Trophoblast cell (in vitro differentiated cells and primary cell): ENCODE data around the gene DRAXIN.
A peak's percentile ranks its signal among the peaks of the same experiment; 100 is the strongest.

ENCODE experiments used
- DNase-seq, 2 donors: peaks; one replicate each; pipeline ENCODE4 v3.0.0-alpha.2; 2016
- H2AFZ ChIP-seq: 2 replicates; pipeline ENCODE4 v1.6.1; 2013; ENCODE audit warnings: low read length, moderate library complexity, mild to moderate bottlenecking; ENCODE audit not compliant: insufficient read depth, poor library complexity
- H2AK5ac ChIP-seq: 2 replicates; pipeline ENCODE4 v1.6.1; 2013; ENCODE audit warnings: mild to moderate bottlenecking, low read length
- H2BK120ac ChIP-seq: 2 replicates; pipeline ENCODE4 v1.6.1; 2013; ENCODE audit warnings: low read length, mild to moderate bottlenecking, moderate library complexity; ENCODE audit not compliant: insufficient read depth, poor library complexity
- H2BK12ac ChIP-seq: 2 replicates; pipeline ENCODE4 v1.6.1; 2013; ENCODE audit warnings: mild to moderate bottlenecking, low read length, moderate library complexity
- H2BK5ac ChIP-seq: 2 replicates; pipeline ENCODE4 v1.6.1; 2013; ENCODE audit warnings: low read length, low read depth, moderate library complexity, mild to moderate bottlenecking; ENCODE audit not compliant: poor library complexity
- H3K14ac ChIP-seq: 2 replicates; pipeline ENCODE4 v1.6.1; 2013; ENCODE audit warnings: mild to moderate bottlenecking, low read length
- H3K18ac ChIP-seq: 2 replicates; pipeline ENCODE4 v1.6.1; 2013; ENCODE audit warnings: mild to moderate bottlenecking, low read length
- H3K23ac ChIP-seq: 2 replicates; pipeline ENCODE4 v1.6.1; 2013; ENCODE audit warnings: low read length
- H3K27ac ChIP-seq: 2 replicates; pipeline ENCODE4 v1.5.1; 2013; ENCODE audit warnings: low read depth, mild to moderate bottlenecking, inconsistent platforms, low read length, moderate library complexity
- H3K27me3 ChIP-seq: 2 replicates; pipeline ENCODE4 v1.6.1; 2013; ENCODE audit warnings: inconsistent platforms, mild to moderate bottlenecking, low read length, moderate library complexity; ENCODE audit not compliant: insufficient read depth
- H3K36me3 ChIP-seq, 2 experiments: 1 replicate in 1 of 2; 2 replicates in 1 of 2; pipeline ENCODE4 v1.6.1; 2013; ENCODE audit warnings: low read length in 2 of 2, mild to moderate bottlenecking in 2 of 2, moderate library complexity in 1 of 2; ENCODE audit not compliant: insufficient read depth in 2 of 2, control insufficient read depth in 1 of 2
- H3K4ac ChIP-seq: 2 replicates; pipeline ENCODE4 v1.6.1; 2013; ENCODE audit warnings: low read depth, mild to moderate bottlenecking, low read length, moderate library complexity
- H3K4me1 ChIP-seq, 2 experiments: 1 replicate in 1 of 2; 2 replicates in 1 of 2; pipeline ENCODE4 v1.6.1; 2013; ENCODE audit warnings: low read length in 2 of 2, mild to moderate bottlenecking in 2 of 2, moderate library complexity in 1 of 2; ENCODE audit not compliant: insufficient read depth in 2 of 2, control insufficient read depth in 1 of 2
- H3K4me2 ChIP-seq: 2 replicates; pipeline ENCODE4 v1.6.1; 2013; ENCODE audit warnings: inconsistent platforms, mild to moderate bottlenecking, low read length, moderate library complexity
- H3K4me3 ChIP-seq: 2 replicates; pipeline ENCODE4 v1.5.1; 2013; ENCODE audit warnings: mild to moderate bottlenecking, low read depth, low read length, inconsistent platforms
- H3K79me1 ChIP-seq: one replicate; pipeline ENCODE4 v1.6.1; 2013; ENCODE audit warnings: low read length
- H3K79me2 ChIP-seq: 2 replicates; pipeline ENCODE4 v1.6.1; 2013; ENCODE audit warnings: low read length, mild to moderate bottlenecking; ENCODE audit not compliant: control insufficient read depth, insufficient read depth, poor library complexity
- H3K9ac ChIP-seq: 2 replicates; pipeline ENCODE4 v1.6.1; 2013; ENCODE audit warnings: mild to moderate bottlenecking, low read length
- H3K9me3 ChIP-seq: 2 replicates; pipeline ENCODE4 v1.6.1; 2013; ENCODE audit warnings: low read depth, mild to moderate bottlenecking, control low read depth, inconsistent platforms, low read length; ENCODE audit not compliant: insufficient read depth
- H4K12ac ChIP-seq: 2 replicates; pipeline ENCODE4 v1.6.1; 2013; ENCODE audit warnings: low read depth, mild to moderate bottlenecking, low read length, moderate library complexity
- H4K8ac ChIP-seq: 2 replicates; pipeline ENCODE4 v1.6.1; 2013; ENCODE audit warnings: low read depth, mild to moderate bottlenecking, low read length, moderate library complexity
- H4K91ac ChIP-seq: one replicate; pipeline ENCODE4 v1.6.1; 2013; ENCODE audit warnings: low read depth, mild to moderate bottlenecking, low read length, moderate library complexity
- WGBS: extraction: QIAGEN DNeasy Blood & Tissue Kit; methylation state at CpG from one replicate; pipeline ENCODE4 v1.1.7; 2013; ENCODE audit warnings: missing lambda C conversion rate; ENCODE audit not compliant: insufficient read length, insufficient coverage; ENCODE audit errors: extremely low coverage; 5-methylcytosine and 5-hydroxymethylcytosine counted together

The DRAXIN gene

DNA sequence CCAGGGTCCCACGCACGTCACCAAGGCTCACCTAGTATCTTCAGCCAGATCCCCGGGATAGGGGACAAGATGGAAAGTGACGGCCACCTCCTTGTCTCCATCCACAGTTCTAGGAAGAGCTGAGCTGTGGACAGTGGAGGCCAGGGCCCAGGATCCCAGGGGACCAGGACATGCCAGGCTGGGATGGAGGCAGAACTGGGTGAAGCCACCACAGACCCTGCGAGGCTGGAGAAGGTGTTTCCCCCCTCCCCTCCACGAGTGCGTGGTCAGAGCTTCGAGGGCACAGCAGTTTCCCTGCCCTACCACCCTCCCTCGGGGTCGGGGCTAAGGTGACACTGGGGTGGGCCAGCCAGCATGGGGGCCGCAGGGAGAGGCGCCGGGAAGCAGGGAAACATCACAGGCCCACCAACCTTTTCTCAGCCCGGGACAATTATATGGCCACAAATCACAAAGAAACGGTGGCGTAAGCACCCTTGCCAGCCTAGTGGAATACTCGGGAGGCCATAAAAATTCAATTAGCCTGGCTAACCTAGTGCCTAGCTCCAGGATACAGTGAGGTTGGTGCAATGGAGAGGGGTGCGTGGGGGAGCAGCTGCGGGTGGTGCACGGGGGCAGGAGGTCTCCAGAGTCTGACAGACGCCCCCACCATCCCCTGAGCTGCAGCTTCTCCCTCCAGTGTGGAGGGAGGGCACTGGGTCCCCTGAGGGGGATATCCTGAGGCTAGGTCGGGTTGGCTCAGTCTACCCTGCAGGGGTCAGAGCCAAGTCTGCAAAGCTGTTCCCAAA, 13.4 kb downstream of the DRAXIN start:
- H3K4me3 ChIP-seq = no peak overlapping the region
- no peak overlapping the region for H2AK5ac ChIP-seq
- no peak for DNase-seq
- no peaks in the 10 kb centered on the region for H3K79me1 ChIP-seq
- H3K9ac ChIP-seq = no peak overlapping the region
- H3K18ac ChIP-seq = no peak overlapping the region
- no peak overlapping the region for H3K27ac ChIP-seq
- H3K4ac ChIP-seq = no peak overlapping the region
- no peaks in the 10 kb centered on the region for H3K79me2 ChIP-seq
- H3K4me2 ChIP-seq = no peak overlapping the region
- H3K14ac ChIP-seq = no peak overlapping the region
- no peak overlapping the region for H2BK12ac ChIP-seq
- no peak overlapping the region for H2BK5ac ChIP-seq
- no peak overlapping the region for H3K23ac ChIP-seq
- H4K12ac ChIP-seq = no peak overlapping the region
- WGBS = no CpG with 5 or more reads among the region's 22 CpGs
- no peak overlapping the region for H4K91ac ChIP-seq
- no peak overlapping the region for H2AFZ ChIP-seq
- no peaks in the 10 kb centered on the region for H3K27me3 ChIP-seq
- H2BK120ac ChIP-seq = no peak overlapping the region
- no peaks in the 10 kb centered on the region for H3K4me1 ChIP-seq
- H3K9me3 ChIP-seq = peaks cover 6% of the 10 kb centered on the region
- no peaks in the 10 kb centered on the region for H3K36me3 ChIP-seq
- no peak overlapping the region for H4K8ac ChIP-seq

DNA sequence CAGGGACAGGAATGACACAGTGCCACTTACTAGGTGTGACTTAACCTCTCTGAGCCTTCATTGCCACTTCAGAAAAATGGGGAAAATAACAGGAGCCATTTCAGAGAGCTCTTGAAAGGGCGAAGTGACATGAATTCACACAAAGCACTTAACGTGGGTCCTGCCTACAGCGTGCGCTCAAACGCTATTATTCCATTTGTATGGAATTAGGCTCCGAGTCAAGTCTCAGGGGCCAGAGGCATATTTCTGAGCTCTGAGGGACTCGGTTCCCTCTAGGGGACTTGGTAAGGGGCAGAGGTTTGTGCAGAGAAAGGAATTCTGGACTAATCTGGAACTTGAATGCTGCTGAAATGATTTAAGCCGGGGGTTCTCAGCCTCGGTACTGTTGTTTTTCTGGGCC, 14.1 kb downstream of the DRAXIN start:
- Histone ChIP-seq H2BK120ac (no peak overlapping the region), H3K4ac (no peak overlapping the region), H3K4me1 (no peaks in the 10 kb centered on the region), H4K8ac (no peak overlapping the region), H2AK5ac (no peak overlapping the region), H3K23ac (no peak overlapping the region), H3K14ac (no peak overlapping the region), H3K4me3 (no peak overlapping the region), H2BK5ac (no peak overlapping the region), H3K27ac (no peak overlapping the region), H3K36me3 (no peaks in the 10 kb centered on the region), H3K9ac (no peak overlapping the region), H3K79me1 (no peaks in the 10 kb centered on the region), H3K27me3 (no peaks in the 10 kb centered on the region), H4K91ac (no peak overlapping the region), H4K12ac (no peak overlapping the region), H3K79me2 (no peaks in the 10 kb centered on the region), H2AFZ (no peak overlapping the region), H3K4me2 (no peak overlapping the region), H3K18ac (no peak overlapping the region), H2BK12ac (no peak overlapping the region), H3K9me3 (peaks cover 6% of the 10 kb centered on the region)
- DNase-seq = no peak
- WGBS = no CpG with 5 or more reads among the region's 9 CpGs

DNA sequence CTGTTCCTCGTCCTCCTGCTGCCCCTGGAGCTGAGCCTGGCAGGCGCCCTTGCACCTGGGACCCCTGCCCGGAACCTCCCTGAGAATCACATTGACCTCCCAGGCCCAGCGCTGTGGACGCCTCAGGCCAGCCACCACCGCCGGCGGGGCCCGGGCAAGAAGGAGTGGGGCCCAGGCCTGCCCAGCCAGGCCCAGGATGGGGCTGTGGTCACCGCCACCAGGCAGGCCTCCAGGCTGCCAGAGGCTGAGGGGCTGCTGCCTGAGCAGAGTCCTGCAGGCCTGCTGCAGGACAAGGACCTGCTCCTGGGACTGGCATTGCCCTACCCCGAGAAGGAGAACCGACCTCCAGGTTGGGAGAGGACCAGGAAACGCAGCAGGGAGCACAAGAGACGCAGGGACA, 14.8 kb downstream of the DRAXIN start:
- Histone ChIP-seq H4K8ac (no peak overlapping the region), H3K14ac (no peak overlapping the region), H2AK5ac (no peak overlapping the region), H3K18ac (no peak overlapping the region), H3K36me3 (no peaks in the 10 kb centered on the region), H3K79me1 (no peaks in the 10 kb centered on the region), H3K4me2 (no peak overlapping the region), H2BK5ac (no peak overlapping the region), H2BK12ac (no peak overlapping the region), H3K79me2 (no peaks in the 10 kb centered on the region), H3K4me1 (no peaks in the 10 kb centered on the region), H3K4me3 (no peak overlapping the region), H3K4ac (no peak overlapping the region), H3K23ac (no peak overlapping the region), H2BK120ac (no peak overlapping the region), H3K27me3 (no peaks in the 10 kb centered on the region), H3K27ac (no peak overlapping the region), H4K91ac (no peak overlapping the region), H2AFZ (no peak overlapping the region), H3K9ac (no peak overlapping the region), H3K9me3 (peaks cover 6% of the 10 kb centered on the region), H4K12ac (no peak overlapping the region)
- WGBS = no CpG with 5 or more reads among the region's 14 CpGs
- DNase-seq = no peak

DNA sequence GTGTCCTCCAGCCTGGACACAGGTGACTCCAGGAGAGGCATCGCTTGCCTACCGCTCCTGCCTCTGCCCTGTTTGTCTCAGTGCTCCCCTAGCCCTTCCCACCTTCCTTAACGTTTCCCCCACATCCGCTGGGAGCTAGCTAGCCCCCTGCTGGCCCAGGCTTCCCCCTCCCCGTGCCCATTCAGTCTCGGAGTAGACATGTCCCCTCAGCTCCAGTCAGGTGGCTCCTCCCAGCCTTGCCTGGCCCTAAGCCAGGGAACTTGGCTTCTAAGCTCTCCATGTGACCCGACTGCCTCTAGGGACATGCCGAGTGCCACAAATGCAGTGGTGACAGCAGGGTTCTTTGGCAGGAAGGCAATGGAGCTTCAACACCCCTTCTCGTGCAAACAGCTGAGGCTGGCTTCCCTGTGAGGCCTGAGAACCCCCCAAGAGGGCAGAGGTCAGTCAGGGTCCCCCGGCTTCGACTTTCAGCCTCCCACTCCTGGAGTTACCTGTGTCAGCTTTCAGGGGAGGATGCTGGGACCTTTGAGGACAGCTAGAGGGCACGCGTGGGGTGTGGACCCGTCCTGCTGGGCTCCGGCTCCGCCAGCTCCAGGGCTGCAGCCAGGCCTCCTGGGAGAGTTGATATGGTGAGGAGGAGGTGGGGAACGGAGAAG, 16.2 kb downstream of the DRAXIN start:
- Histone ChIP-seq H4K12ac (no peak overlapping the region), H3K27me3 (no peaks in the 10 kb centered on the region), H4K91ac (no peak overlapping the region), H2BK5ac (no peak overlapping the region), H2AFZ (no peak overlapping the region), H3K4me2 (no peak overlapping the region), H3K18ac (no peak overlapping the region), H3K9me3 (peaks cover 3% of the 10 kb centered on the region), H2BK120ac (no peak overlapping the region), H2BK12ac (no peak overlapping the region), H3K4me3 (peak overlapping the region; percentile 23), H3K27ac (no peak overlapping the region), H2AK5ac (no peak overlapping the region), H3K14ac (no peak overlapping the region), H3K9ac (no peak overlapping the region), H3K4me1 (no peaks in the 10 kb centered on the region), H3K23ac (no peak overlapping the region), H3K79me2 (no peaks in the 10 kb centered on the region), H3K79me1 (no peaks in the 10 kb centered on the region), H3K36me3 (no peaks in the 10 kb centered on the region), H4K8ac (no peak overlapping the region), H3K4ac (no peak overlapping the region)
- DNase-seq = no peak
- no CpG with 5 or more reads among the region's 17 CpGs for WGBS
